B cell (primary cell): ENCODE measurements around the gene CCND3. TPM values are rescaled to one million over a fixed set of nuclear protein-coding genes. Genes with fewer than 3 reads are reported as not detected.

ENCODE experiments used
- ATAC-seq: fragments of 200-7000 bp; cut with Tn5 transposase; one replicate; pipeline ENCODE4 v1.10.0; 2021; ENCODE audit warnings: low read depth, mild to moderate bottlenecking, moderate number of reproducible peaks, moderate library complexity
- CTCF ChIA-PET: fragments of 350-600 bp; sonication (Branson Sonifier 250); formaldehyde crosslinking; loops from one replicate; lab custom pipeline; 2021; ENCODE audit warnings: antibody characterized with exemption, inconsistent platforms; lab: Charles Lee
- POLR2A ChIA-PET: fragments of 350-600 bp; sonication (Branson Sonifier 250); formaldehyde crosslinking; loops from one replicate; lab custom pipeline; 2021; ENCODE audit warnings: antibody characterized with exemption; lab: Charles Lee
- DNase-seq: peaks from one replicate; pipeline ENCODE4 v3.0.0; 2013
- H2AFZ ChIP-seq: 2 replicates; pipeline ENCODE4 v1.6.1; 2012; ENCODE audit warnings: mild to moderate bottlenecking, low read depth, low read length; ENCODE audit not compliant: insufficient read depth, poor library complexity, severe bottlenecking
- H3K27ac ChIP-seq, 2 donors: 1 replicate in 1 of 2; 2 replicates in 1 of 2; pipeline ENCODE4 v1.5.1; 2012 to 2013; ENCODE audit warnings: low read length in 2 of 2, mild to moderate bottlenecking in 2 of 2, moderate library complexity in 1 of 2
- H3K27me3 ChIP-seq, 4 experiments: fragments of 200-600 bp in 1 of 4; sonication (generic) in 1 of 4; replicated peaks in 1 of 4; 1 replicate in 2 of 4; 2 replicates in 2 of 4; pipeline versions ENCODE4 v1.6.1 to v1.7.0; 2013 to 2016; ENCODE audit warnings: low read length in 3 of 4, mild to moderate bottlenecking in 2 of 4, mixed read lengths in 1 of 4, moderate library complexity in 1 of 4; ENCODE audit not compliant: insufficient read depth in 4 of 4, control insufficient read depth in 3 of 4; ENCODE audit errors: control extremely low read depth in 1 of 4
- H3K36me3 ChIP-seq, 2 experiments: replicated peaks in 1 of 2; 1 replicate in 1 of 2; 2 replicates in 1 of 2; pipeline versions ENCODE4 v1.6.1 to v1.7.1; 2013; ENCODE audit warnings: low read length in 1 of 2; ENCODE audit not compliant: insufficient read depth in 2 of 2, control insufficient read depth in 1 of 2; ENCODE audit errors: control extremely low read depth in 1 of 2, extremely low read depth in 1 of 2
- H3K4me1 ChIP-seq, 2 donors: fragments of 200-600 bp in 1 of 2; sonication (generic) in 1 of 2; 1 replicate in 1 of 2; 2 replicates in 1 of 2; pipeline versions ENCODE4 v1.5.1 to v1.6.1; 2013 to 2017; ENCODE audit warnings: low read length in 2 of 2; ENCODE audit not compliant: control insufficient read depth in 2 of 2, insufficient read depth in 2 of 2
- H3K4me2 ChIP-seq: replicated peaks from 2 replicates; pipeline ENCODE3; 2012; ENCODE audit warnings: mild to moderate bottlenecking, low read depth, low read length; ENCODE audit not compliant: poor library complexity, severe bottlenecking
- H3K4me3 ChIP-seq, 5 experiments: fragments of 200-600 bp in 1 of 5; sonication (generic) in 1 of 5; 1 replicate in 3 of 5; 2 replicates in 2 of 5; pipeline versions ENCODE4 v1.5.1 to v1.7.0; 2011 to 2016; ENCODE audit warnings: low read length in 4 of 5, mild to moderate bottlenecking in 4 of 5, low read depth in 2 of 5, control low read depth in 1 of 5, moderate library complexity in 1 of 5; ENCODE audit not compliant: insufficient read depth in 1 of 5; ENCODE audit errors: control extremely low read depth in 1 of 5, extremely low read depth in 1 of 5
- H3K79me2 ChIP-seq: fragments of 200-600 bp; sonication (generic); one replicate; pipeline ENCODE4 v1.6.0; 2016; ENCODE audit warnings: low read length; ENCODE audit not compliant: control insufficient read depth, insufficient read depth
- H3K9ac ChIP-seq: fragments of 200-600 bp; sonication (generic); 2 replicates; pipeline ENCODE4 v1.6.1; 2017; ENCODE audit warnings: mild to moderate bottlenecking, low read length, moderate library complexity
- H3K9me3 ChIP-seq, 3 donors: one replicate each; pipeline versions ENCODE4 v1.6.1 to v1.7.1; 2013; ENCODE audit warnings: low read length in 2 of 3; ENCODE audit not compliant: control insufficient read depth in 2 of 3, insufficient read depth in 1 of 3; ENCODE audit errors: control extremely low read depth in 1 of 3
- H4K20me1 ChIP-seq: 2 replicates; pipeline ENCODE4 v1.6.0; 2012; ENCODE audit warnings: mild to moderate bottlenecking, low read length; ENCODE audit not compliant: insufficient read depth, control insufficient read depth, poor library complexity, severe bottlenecking
- H3K27ac Mint-ChIP-seq: one replicate; pipeline ENCODE4 v1.8.0; 2021; ENCODE audit warnings: mixed read lengths
- H3K27me3 Mint-ChIP-seq: one replicate; pipeline ENCODE4 v1.8.0; 2021; ENCODE audit warnings: mixed read lengths
- H3K4me1 Mint-ChIP-seq: one replicate; pipeline ENCODE4 v1.8.0; 2021; ENCODE audit warnings: mixed read lengths
- H3K4me3 Mint-ChIP-seq: one replicate; pipeline ENCODE4 v1.8.0; 2021; ENCODE audit warnings: mixed read lengths
- H3K9me3 Mint-ChIP-seq: one replicate; pipeline ENCODE4 v1.8.0; 2022; ENCODE audit warnings: mixed read lengths; ENCODE audit not compliant: insufficient read depth
- EZH2 ChIP-seq: IDR thresholded peaks from 2 replicates; pipeline ENCODE4 v1.6.1; 2012; ENCODE audit warnings: borderline replicate concordance, low read depth, mild to moderate bottlenecking, moderate library complexity, low read length; ENCODE audit not compliant: insufficient read depth, poor library complexity, severe bottlenecking
- WGBS: methylation state at CpG from one replicate; pipeline ENCODE4 v1.1.5; 2013; ENCODE audit warnings: missing lambda C conversion rate; ENCODE audit not compliant: insufficient coverage; 5-methylcytosine and 5-hydroxymethylcytosine counted together
- intact Hi-C: fragments of 100-400 bp; cut with micrococcal nuclease; formaldehyde crosslinking; loops from one replicate; pipeline ENCODE4 v1.10.0; 2022
- polyA plus RNA-seq: library from polyadenylated mRNA; depleted of rRNA; stranded (reverse); fragments of >200 nt; gene quantifications from 2 replicates; pipeline ENCODE4 v1.2.3, GENCODE V29; 2012
- total RNA-seq, 2 donors: library from RNA; stranded (reverse); fragments of 120-200 nt in 1 of 2; gene quantifications; 1 replicate in 1 of 2; 2 replicates in 1 of 2; pipeline versions ENCODE4 v1.2.3 to v1.2.4, GENCODE V29; 2013 to 2022
- TF ChIP-seq, protein P1 (sequence below): fragments of 200-600 bp; IDR thresholded peaks from one replicate; pipeline ENCODE4 v1.8.0; 2022; ENCODE audit warnings: antibody characterized with exemption, mild to moderate bottlenecking

CCND3 gene
- total and polyA plus RNA-seq, 2 donors (not counting 1 experiment from before 2014, with no cell fraction given) = 136 to 298 TPM

- ATAC-seq (no peak), DNase-seq (no peak)
- H3K4me3 Mint-ChIP-seq = no peak overlapping the region
- intact Hi-C loops = loop anchor here (1.0 kb wide), 3 partner anchors 40 to 109 kb away; partner anchors contain the start of gene USP49
- Histone ChIP-seq H3K9ac (no peak overlapping the region), H3K9me3 (no peaks in the 10 kb centered on the region), H3K4me1 (peaks cover 59 to 65% of the 10 kb centered on the region in 2 donors), H3K4me2 (peak overlapping the region; percentile 40), H3K27me3 (no peaks in the 10 kb centered on the region), H3K4me3 (no peak overlapping the region), H2AFZ (no peak overlapping the region), H4K20me1 (peaks cover 85% of the 10 kb centered on the region), H3K79me2 (peaks cover 62% of the 10 kb centered on the region), H3K27ac (peak overlapping the region; percentile 10 to 59), H3K36me3 (peaks cover 3 to 55% of the 10 kb centered on the region in 2 experiments)
- ChIA-PET POLR2A (interaction anchor here (0.6 to 1.1 kb wide), 5 partner anchors 13 to 207 kb away, joined by 3 to 8 read pairs (median 3); partner anchors contain the start of gene C6orf132), CTCF (interaction anchor here (0.9 to 12.5 kb wide), 11 partner anchors 8 to 149 kb away, joined by 3 to 263 read pairs (median 5); partner anchors contain the start of genes BYSL, MED20, TAF8 and TOMM6)
- 30% methylated on average over 8 of the region's 8 CpGs for WGBS
- peak overlapping the region; percentile 87 for H3K27ac Mint-ChIP-seq
- H3K9me3 Mint-ChIP-seq = no peaks in the 10 kb centered on the region
- TF ChIP-seq, protein P1, sequence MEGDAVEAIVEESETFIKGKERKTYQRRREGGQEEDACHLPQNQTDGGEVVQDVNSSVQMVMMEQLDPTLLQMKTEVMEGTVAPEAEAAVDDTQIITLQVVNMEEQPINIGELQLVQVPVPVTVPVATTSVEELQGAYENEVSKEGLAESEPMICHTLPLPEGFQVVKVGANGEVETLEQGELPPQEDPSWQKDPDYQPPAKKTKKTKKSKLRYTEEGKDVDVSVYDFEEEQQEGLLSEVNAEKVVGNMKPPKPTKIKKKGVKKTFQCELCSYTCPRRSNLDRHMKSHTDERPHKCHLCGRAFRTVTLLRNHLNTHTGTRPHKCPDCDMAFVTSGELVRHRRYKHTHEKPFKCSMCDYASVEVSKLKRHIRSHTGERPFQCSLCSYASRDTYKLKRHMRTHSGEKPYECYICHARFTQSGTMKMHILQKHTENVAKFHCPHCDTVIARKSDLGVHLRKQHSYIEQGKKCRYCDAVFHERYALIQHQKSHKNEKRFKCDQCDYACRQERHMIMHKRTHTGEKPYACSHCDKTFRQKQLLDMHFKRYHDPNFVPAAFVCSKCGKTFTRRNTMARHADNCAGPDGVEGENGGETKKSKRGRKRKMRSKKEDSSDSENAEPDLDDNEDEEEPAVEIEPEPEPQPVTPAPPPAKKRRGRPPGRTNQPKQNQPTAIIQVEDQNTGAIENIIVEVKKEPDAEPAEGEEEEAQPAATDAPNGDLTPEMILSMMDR = no peak
- no peak for TF ChIP-seq EZH2
- no peaks in the 10 kb centered on the region for H3K27me3 Mint-ChIP-seq
- peaks cover 63% of the 10 kb centered on the region for H3K4me1 Mint-ChIP-seq
These were observed 5.9 kb downstream of the CCND3 start for GRCh38 chr6:41935685-41936072.

- intact Hi-C loops = no loop called here
- Histone ChIP-seq H3K4me2 (peak overlapping the region; percentile 5), H3K27ac (peak overlapping the region in 1 of 2 donors; percentile 59), H2AFZ (no peak overlapping the region), H3K4me3 (no peak overlapping the region), H3K36me3 (peaks cover 3 to 60% of the 10 kb centered on the region in 2 experiments), H3K27me3 (no peaks in the 10 kb centered on the region), H3K9me3 (no peaks in the 10 kb centered on the region), H3K4me1 (peaks cover 54 to 60% of the 10 kb centered on the region in 2 donors), H3K79me2 (peaks cover 57% of the 10 kb centered on the region), H3K9ac (no peak overlapping the region), H4K20me1 (peaks cover 85% of the 10 kb centered on the region)
- no peak for ATAC-seq
- Mint-ChIP-seq H3K27me3 (no peaks in the 10 kb centered on the region), H3K9me3 (no peaks in the 10 kb centered on the region), H3K4me3 (no peak overlapping the region), H3K4me1 (peaks cover 58% of the 10 kb centered on the region), H3K27ac (peak overlapping the region; percentile 15)
- no peak for TF ChIP-seq EZH2
- TF ChIP-seq, protein P1 = no peak
- WGBS = no CpG with 5 or more reads among the region's 1 CpG
- ChIA-PET CTCF (interaction anchor here (0.9 to 12.5 kb wide), 9 partner anchors 9 to 148 kb away, joined by 3 to 263 read pairs (median 5); partner anchors contain the start of genes BYSL, MED20, TAF8 and TOMM6), POLR2A (interaction anchor here (0.6 to 0.7 kb wide), 2 partner anchors 94 to 207 kb away, joined by 3 to 8 read pairs; partner anchors contain the start of gene C6orf132)
- no peak for DNase-seq
These were observed 6.4 kb downstream of the CCND3 start for GRCh38 chr6:41935193-41935574.
